Chondrocyte (in vitro differentiated cells): ENCODE measurements around the gene DELE1. TPM values are rescaled to one million over a fixed set of nuclear protein-coding genes. Genes with fewer than 3 reads are reported as not detected.

ENCODE experiments used
- DNase-seq: peaks from one replicate; pipeline ENCODE4 v3.0.0; 2021; ENCODE audit warnings: mixed read lengths, low spot score
- H3K27ac Mint-ChIP-seq: one replicate; pipeline ENCODE4 v1.8.0; 2021; ENCODE audit warnings: mild to moderate bottlenecking, moderate library complexity, mixed read lengths; ENCODE audit not compliant: unreplicated experiment
- H3K27me3 Mint-ChIP-seq: 2 replicates; pipeline ENCODE4 v1.8.0; 2021; ENCODE audit warnings: low read depth, mixed read lengths
- H3K36me3 Mint-ChIP-seq: 2 replicates; pipeline ENCODE4 v1.8.0; 2021; ENCODE audit warnings: low read depth, mixed read lengths
- H3K4me1 Mint-ChIP-seq: 2 replicates; pipeline ENCODE4 v1.8.0; 2021; ENCODE audit warnings: low read depth, mild to moderate bottlenecking, mixed read lengths
- H3K4me3 Mint-ChIP-seq: one replicate; pipeline ENCODE4 v1.8.0; 2021; ENCODE audit warnings: mild to moderate bottlenecking, moderate library complexity, mixed read lengths; ENCODE audit not compliant: unreplicated experiment
- H3K9me3 Mint-ChIP-seq: 2 replicates; pipeline ENCODE4 v1.8.0; 2021; ENCODE audit warnings: low read depth, mixed read lengths
- long read RNA-seq: library from polyadenylated mRNA; stranded (forward); transcript quantifications from one replicate; pipeline ENCODE4 v2.0.0, GENCODE V29; 2021
- total RNA-seq: library from RNA; stranded (reverse); gene quantifications from 3 replicates; pipeline ENCODE4 v1.2.1, GENCODE V29; 2021
- TF ChIP-seq, protein P1 (sequence below): fragments of 200-600 bp; sonication (generic); IDR thresholded peaks from 2 replicates; pipeline ENCODE4 v1.5.0; 2021; ENCODE audit warnings: antibody characterized with exemption, mild to moderate bottlenecking, moderate library complexity

The DELE1 gene, protein sequence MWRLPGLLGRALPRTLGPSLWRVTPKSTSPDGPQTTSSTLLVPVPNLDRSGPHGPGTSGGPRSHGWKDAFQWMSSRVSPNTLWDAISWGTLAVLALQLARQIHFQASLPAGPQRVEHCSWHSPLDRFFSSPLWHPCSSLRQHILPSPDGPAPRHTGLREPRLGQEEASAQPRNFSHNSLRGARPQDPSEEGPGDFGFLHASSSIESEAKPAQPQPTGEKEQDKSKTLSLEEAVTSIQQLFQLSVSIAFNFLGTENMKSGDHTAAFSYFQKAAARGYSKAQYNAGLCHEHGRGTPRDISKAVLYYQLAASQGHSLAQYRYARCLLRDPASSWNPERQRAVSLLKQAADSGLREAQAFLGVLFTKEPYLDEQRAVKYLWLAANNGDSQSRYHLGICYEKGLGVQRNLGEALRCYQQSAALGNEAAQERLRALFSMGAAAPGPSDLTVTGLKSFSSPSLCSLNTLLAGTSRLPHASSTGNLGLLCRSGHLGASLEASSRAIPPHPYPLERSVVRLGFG
- total RNA-seq = 43.8 to 52.4 TPM (median 45.0 TPM) in 3 replicates
- long read RNA-seq, full-length matches to known transcripts = 19 of 65 reads
- long read RNA-seq, partial matches to known transcripts = 21 of 65 reads
- long read RNA-seq, other reads (novel, unspliced or antisense) = 25 of 65 reads

DNA sequence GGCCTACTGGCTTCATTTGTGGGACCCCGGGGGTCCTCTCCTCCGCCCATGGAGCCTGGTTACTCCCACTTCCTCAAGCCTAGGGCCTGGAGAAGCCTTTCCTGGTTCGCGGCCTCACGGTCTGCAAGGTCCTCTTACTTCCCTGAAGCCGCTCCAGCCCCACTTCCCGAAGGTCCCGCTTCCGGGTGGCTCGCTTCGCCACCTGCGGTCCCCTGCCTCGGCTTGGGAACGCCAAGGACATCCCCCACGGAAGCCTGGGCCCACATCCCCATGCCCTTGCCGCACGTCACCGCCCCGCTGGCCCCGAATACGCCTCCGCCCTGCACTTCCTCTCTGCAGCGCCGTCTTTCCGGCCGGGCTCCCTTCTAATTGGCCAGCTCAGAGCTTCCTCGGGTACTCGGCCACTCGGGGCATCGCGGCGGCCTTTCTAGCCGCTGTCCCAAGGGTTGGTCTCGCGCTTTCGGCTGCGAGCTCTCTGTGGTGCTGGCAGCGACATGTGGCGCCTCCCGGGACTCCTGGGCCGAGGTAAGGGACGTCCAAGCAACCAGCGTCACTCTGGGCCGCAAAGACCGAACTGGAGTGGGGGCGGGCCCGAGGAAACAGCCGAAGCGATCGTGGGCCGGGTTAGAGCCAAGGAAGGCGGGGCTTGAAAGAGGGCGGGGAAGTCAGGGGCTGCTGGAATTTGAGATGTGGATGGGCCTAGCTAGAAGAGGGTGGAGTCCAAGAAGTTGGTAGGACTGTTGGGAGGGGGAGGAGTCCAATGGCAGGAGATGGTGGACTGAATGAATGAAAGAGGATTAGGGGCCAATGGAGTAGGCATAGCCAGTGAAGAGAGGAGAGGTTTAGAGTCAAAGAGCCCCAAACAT, at the start of gene DELE1:
Gene DELE1 (plus strand): TSS at position 424 of the 866 bp plus-strand sequence. CDS start 71 bp downstream, at position 495.
- H3K27me3 Mint-ChIP-seq = no peaks in the 10 kb centered on the region
- peak; percentile 98 for DNase-seq
- H3K36me3 Mint-ChIP-seq = peaks cover 15% of the 10 kb centered on the region
- peaks cover 21% of the 10 kb centered on the region for H3K4me1 Mint-ChIP-seq
- TF ChIP-seq, protein P1, sequence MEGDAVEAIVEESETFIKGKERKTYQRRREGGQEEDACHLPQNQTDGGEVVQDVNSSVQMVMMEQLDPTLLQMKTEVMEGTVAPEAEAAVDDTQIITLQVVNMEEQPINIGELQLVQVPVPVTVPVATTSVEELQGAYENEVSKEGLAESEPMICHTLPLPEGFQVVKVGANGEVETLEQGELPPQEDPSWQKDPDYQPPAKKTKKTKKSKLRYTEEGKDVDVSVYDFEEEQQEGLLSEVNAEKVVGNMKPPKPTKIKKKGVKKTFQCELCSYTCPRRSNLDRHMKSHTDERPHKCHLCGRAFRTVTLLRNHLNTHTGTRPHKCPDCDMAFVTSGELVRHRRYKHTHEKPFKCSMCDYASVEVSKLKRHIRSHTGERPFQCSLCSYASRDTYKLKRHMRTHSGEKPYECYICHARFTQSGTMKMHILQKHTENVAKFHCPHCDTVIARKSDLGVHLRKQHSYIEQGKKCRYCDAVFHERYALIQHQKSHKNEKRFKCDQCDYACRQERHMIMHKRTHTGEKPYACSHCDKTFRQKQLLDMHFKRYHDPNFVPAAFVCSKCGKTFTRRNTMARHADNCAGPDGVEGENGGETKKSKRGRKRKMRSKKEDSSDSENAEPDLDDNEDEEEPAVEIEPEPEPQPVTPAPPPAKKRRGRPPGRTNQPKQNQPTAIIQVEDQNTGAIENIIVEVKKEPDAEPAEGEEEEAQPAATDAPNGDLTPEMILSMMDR = peak; percentile 29
- H3K27ac Mint-ChIP-seq = peak within 1 kb of the TSS; percentile 97
- peak within 1 kb of the TSS; percentile 75 for H3K4me3 Mint-ChIP-seq
- no peaks in the 10 kb centered on the region for H3K9me3 Mint-ChIP-seq

DNA sequence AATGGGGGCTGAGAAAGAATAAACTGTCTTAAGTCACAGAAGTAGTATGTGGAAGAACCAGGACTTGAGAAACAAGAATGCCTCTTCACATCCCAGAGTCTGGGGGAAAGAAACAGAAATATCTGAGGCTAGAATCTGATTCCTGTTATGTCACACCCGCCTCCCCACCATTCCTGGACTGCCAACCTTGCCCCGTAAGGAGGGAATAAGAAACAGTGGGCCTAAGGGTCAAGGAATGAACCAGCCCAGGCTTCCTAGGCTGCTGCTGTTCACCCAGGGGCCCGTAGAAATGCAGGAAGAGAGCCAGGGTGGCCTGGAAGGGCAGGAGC, 49.8 kb upstream of the DELE1 start:
- Mint-ChIP-seq H3K9me3 (no peaks in the 10 kb centered on the region), H3K27ac (peak overlapping the region; percentile 41), H3K4me3 (peak overlapping the region; percentile 6), H3K4me1 (peaks cover 52% of the 10 kb centered on the region), H3K36me3 (peaks cover 5% of the 10 kb centered on the region), H3K27me3 (no peaks in the 10 kb centered on the region)
- TF ChIP-seq, protein P1 = no peak
- no peak for DNase-seq

DNA sequence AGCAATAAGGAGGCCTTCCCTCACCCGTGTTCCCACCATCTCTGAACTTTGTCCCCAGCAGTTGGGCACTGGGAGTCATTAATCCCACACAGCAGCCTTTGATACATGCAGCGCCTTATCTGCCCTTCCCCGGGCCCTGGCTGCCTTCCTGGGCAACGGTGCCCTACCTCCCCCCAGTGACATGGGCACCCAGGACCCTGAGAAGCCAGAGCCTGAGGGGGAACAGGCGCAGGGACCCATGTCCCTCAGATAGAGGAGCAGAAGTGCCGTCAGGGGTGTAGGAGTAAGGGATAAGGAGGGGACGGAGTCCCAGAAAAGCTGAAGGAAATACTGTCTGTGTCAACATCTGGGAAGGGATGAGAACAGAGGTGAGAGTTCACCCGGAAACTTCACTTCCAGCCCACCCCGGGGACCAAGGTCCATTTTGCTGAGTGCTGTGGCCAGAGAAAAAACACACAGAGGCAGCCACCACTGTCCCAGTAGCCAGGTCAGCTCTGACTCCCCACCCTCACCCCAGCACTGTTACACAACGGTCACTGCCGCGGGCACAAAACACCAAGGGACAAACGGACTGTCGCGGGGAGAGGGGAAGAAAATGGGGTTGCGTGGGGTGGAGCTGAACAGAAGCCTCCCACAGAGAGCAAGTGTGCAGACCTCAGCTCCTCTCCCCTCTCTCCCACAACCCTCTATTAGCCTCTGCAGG, 49.3 kb upstream of the DELE1 start:
- TF ChIP-seq, protein P1 = no peak
- Mint-ChIP-seq H3K4me3 (peak overlapping the region; percentile 48), H3K27me3 (peaks cover under 1% of the 10 kb centered on the region), H3K4me1 (peaks cover 56% of the 10 kb centered on the region), H3K27ac (peak overlapping the region; percentile 75), H3K9me3 (no peaks in the 10 kb centered on the region), H3K36me3 (peaks cover 5% of the 10 kb centered on the region)
- peak; percentile 50 for DNase-seq

DNA sequence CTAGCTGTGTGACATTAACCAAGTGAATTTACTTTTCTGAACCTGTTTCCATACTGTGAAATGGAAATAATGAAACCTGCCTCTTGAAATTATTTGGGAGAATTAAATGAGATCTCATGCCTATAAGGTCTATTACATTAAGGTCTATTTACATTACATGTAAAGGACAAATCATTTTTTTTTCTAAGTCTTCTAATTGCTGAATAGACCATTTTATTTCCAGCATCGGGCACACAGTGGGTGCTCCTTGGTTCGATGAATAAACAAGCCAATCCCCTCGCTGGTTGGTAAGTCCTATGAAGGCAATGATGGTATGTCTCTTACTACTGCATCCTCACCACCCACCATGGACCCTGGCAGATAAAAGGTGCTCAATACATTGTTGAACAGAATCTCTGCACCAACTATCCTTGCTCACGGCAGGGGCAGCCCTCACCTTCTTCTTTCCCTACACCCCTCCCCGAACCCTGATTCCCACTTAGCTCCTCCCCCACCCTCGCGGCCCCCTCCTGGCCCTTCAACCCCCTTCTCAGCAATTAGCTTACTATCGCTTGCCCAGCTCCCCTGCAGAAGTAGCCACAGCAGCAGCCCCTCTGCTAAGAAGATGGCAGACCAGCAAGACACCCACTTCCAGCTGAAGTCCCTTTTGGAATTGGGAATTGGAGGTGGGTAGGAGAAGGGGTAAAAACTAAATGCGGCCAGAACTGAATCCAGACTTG, 48.5 kb upstream of the DELE1 start:
- Mint-ChIP-seq H3K4me1 (peaks cover 56% of the 10 kb centered on the region), H3K27ac (no peak overlapping the region), H3K9me3 (no peaks in the 10 kb centered on the region), H3K4me3 (peak overlapping the region; percentile 78), H3K27me3 (peaks cover 4% of the 10 kb centered on the region), H3K36me3 (peaks cover 5% of the 10 kb centered on the region)
- TF ChIP-seq, protein P1 = no peak
- DNase-seq = no peak
